ENCODE measurements around the gene RREB1.

GRCh38 chr6:7159790-7160525 lies 52.2 kb downstream of the RREB1 start:
- TF ChIP-seq CTCF (IDR thresholded peaks at IDR 0.05) (no peak), POLR2A (IDR thresholded peaks at IDR 0.05) (no peak)

All from prostate gland (tissue), 2 donors.